CD4-positive, alpha-beta T cell treated with Interferon alpha-2 for 1 hour (primary cell): ENCODE results near the gene TMX4.
A peak's percentile ranks its signal among the peaks of the same experiment; 100 is the strongest.

Experiments used
- DNase-seq, 2 donors: peaks; one replicate each; pipeline ENCODE4 v3.0.0-alpha.2; 2020 to 2022

TMX4 gene

DNA sequence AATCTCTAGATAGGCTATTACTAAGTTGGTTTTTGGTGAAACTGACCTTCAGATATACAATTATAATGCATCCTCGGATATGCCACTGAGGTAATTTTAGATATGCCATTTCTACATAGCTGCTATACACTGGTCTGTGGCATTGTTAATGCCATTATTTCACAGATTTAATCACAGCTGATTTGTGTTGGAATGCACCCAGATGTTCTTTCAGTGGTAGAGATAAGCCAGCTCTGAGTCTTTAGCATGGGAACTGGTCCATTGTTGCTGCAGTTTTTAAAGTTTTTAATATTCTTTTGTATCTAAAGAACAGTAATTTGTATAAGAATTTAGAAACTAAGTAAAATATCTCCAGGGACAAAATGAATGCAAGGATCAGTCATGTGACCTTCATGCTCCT is 6.8 kb downstream of the TMX4 start:
- DNase-seq: no peak

DNA sequence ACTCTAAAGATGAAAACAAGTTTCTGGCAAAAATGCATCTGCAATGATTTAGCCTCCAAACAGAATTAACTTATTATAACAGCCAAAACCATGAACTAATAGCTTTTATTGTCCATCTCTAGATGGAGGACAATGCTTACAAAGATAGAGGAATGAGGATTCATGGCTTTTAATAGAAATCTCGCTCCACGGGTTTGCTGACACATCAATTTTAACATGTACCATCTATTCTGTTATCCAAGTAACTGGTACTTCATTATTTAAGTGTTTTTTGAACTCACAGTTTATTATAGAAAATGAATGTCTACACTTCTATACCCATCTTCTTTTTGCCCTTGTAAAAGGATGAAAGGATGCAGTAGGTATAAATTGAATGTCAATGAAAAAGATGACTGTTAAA is 10.8 kb downstream of the TMX4 start:
- DNase-seq: no peak

DNA sequence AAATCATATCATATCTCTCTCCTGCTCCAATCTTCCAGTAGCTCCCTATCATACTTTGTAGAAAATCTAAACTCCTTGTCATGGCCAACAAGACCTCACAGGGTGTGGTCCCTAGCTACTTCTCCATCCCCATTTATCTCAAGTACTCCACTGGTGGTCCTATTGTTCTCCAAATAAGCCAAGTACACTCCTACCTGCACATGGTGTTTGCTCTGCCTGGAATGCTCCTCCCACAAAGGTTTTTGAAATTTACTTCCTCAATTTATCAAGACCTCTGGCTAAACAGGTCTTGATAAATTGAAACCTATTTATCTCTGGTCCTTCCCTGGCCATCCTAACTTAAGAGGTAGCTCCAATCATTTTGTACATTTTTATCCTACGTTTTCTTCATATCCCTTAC is 12.1 kb downstream of the TMX4 start:
- DNase-seq: no peak

DNA sequence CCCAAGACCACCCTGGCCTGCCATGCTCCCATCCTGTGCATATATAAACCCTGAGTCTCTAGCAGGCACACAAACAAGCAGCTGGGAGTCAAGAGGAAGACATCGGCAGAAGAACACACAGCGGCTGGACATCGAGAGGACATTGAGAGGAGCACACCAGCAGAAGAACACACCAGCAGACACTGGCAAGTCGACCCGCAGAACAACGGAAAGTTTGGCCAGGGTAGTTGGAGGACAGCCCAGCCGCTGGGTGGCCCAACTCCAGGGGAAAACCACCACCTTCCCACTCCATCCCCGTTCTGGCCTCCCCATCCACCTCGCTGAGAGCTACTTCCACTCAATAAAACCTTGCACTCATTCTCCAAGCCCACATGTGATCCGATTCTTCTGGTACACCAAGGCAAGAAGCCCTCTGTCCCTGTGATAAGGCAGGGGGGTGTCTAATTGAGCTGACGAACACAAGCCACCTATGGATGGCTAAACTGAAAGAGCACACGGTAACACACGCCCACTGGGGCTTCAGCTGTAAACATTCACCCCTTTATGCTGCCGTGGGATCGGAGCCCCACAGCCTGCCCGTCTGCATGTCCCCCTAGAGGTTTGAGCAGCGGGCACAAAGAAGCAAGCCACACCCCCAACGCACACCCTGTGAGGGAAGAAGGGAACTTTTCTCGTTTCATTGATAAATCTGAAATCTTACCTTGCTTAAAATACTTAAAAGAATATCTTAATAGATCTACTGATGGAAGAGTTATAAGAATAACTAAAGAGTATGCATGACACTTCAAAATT is 13.8 kb downstream of the TMX4 start:
- DNase-seq: no peak

DNA sequence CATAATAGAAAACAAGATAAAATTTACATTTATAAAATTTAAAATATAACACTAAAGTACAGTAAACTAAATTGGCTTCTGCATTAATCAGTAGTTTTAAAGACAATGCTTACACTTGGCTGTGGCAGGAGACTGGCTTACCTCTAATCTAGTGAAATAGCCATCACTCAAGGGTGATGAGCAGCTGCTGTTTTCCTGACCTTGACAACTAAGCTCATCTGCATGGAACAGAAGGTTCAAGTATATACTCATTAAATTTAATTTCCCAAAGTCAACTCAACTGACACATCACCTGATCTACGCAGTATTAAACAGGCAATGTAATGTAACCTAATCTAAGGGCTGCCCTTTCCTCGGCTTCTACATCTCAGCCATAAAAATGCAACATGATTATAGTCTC is 14.5 kb downstream of the TMX4 start:
- no peak for DNase-seq

DNA sequence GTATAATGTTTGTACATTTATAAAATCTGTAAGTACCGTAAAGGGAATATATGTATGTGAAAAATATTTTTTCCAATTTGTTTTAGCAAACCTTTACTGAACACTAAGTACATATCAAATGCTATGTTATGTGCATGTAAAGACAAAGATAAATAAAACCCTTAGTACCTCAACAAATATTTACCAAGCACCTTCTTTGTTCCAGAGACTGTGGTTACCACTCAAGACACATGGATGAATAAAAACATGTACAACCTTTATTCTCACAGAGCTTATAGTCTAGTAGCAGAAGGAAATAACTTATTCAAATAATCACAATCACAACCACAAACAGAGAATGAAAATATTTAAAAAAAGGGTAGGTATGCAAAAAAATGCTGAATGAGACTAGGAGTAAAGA is 17.5 kb downstream of the TMX4 start:
- no peak for DNase-seq

DNA sequence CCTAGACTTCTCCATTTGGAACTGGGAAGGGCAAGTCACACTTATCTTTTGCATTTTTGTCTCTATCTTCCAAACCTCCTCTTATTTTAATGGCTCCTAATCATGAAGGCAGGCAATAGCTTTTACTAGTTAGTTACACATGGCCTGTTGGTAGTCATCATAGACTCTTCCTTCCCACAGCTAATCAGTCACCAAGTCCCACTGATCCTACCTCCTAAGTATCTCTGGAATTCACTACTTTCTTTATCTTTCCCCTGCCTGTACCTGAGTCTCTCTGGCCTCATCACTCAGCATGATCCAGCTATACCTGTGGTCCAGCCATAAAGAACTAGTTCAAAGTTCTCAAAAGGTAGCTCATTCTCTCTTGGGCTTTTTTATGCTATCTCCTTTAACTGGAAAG is 18.8 kb downstream of the TMX4 start:
- DNase-seq: no peak

DNA sequence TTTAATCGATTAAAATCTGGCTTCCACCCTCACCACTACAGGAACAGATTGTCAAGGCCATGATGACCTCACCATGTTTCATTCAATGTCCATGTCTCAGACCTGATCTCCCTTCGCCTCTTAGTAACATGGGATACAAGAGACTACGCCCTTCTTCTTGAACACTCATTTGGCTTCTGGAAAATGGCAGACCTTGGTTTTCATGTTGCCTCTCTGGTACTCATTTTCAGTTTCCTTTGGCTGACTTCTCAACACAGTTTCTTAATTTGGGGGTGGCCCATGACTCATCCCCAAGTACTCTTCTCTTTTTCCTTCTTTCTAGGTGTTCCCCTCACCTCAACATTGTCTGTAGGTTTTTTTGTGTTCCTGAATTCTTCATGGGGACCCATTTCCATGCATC is 22.7 kb downstream of the TMX4 start:
- no peak for DNase-seq

DNA sequence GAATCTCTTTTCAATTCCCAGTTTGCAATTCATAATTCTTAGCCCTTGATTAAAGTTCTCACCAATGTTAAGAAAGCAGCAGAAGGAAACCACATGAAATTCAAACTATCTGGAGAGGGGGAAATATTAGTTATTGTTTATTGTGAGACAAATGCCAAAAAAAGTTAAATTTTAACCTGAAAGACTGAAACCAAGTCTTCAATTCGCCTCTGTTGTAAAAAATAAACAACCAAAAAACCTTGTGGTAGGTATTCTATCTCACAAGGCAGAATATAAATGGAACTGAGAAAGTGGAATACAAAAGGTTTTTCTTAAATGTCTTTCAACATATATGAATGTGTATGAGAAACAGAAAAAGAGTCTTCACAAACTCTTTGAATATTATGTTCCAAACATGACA is 24.8 kb downstream of the TMX4 start:
- DNase-seq: no peak

DNA sequence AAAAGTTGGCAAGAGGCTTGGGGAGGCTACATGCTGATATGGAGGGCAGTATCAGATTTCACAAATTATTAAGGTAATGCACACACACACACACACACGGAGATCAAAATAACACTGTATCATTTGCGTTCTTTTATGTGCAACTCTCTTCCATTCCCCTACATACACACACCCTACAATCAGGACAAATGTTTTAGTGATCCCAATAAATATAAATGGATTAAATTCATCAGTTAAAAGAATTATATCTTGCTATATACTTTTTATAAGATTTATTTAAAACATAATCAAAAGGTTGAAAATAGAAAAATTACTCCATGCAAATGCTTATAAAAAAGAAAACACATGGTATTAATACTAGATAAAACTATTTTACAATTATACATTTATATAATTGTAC is 25.9 kb downstream of the TMX4 start:
- no peak for DNase-seq

DNA sequence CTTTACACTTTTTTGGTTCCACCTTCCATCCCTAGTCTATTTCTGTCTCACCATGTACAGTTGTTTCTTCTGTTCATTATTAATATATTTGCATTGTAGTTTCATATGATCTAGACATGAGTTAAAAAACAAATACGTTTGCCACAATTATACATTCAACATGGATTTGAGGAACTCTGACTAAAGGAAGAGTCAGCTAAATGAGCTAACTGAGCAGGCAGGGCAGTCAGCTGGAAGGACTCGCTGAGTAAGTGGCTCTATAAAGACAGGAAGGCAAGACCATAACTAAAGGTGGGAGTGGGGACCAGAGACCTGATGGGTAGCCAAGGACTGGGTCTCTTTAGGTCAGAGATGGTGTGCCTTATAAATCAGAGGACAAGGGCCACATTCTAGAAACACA is 26.3 kb downstream of the TMX4 start:
- DNase-seq: no peak

DNA sequence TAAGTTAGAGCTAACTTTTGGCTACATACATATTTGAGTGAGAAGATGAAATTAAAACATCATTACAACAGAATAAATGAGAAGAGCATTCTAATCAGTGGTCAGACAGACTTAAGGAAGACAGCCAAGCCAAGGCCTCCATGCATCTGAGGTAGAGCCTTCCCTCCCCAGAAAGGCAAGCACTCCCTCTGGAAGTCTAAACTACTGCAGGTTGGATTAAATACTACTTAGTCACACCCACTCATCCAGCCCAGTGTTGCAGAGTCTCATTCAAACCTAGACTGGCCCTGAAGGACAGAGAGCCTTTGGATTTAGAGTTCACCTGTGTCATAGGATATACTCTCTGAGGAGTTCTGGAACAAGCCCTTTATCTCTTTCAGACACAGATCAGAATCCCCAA is 29.2 kb downstream of the TMX4 start:
- no peak for DNase-seq

DNA sequence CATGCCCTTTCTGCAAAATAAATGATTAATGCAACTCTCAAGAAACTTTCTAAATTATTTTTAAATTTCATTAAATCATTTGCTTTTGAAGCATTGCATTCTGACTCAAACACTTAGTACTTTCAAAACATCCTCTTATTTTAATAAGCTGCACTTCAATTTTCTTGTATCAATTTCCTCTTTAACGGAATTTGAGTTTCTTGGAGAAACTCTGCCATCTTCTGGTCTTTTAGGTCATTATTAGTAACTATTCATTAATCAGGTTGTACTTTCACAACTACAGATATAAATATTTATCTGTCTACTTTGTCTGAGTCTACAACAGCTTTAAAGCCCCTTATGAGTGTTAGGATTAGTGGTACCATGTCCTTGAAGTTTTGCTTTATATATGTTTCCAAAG is 30.2 kb downstream of the TMX4 start:
- DNase-seq: no peak

DNA sequence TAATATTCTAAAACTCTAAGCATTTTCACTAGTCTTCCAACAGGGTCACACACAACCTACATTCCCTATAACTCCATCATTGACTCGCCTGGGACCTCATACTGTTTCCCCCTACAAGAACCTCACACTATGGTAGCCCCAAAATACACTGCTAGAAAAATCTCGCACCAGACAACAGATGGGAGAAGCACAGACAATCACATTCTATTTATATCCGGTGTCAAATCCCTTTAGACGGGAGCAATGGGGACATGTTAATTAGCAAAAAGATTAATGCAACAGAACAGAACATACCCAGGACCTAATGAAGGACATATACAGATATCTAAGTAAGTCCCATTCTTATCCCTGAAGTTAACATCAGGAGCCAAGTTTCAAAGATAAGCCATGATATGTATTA is 33.6 kb downstream of the TMX4 start:
- no peak for DNase-seq

DNA sequence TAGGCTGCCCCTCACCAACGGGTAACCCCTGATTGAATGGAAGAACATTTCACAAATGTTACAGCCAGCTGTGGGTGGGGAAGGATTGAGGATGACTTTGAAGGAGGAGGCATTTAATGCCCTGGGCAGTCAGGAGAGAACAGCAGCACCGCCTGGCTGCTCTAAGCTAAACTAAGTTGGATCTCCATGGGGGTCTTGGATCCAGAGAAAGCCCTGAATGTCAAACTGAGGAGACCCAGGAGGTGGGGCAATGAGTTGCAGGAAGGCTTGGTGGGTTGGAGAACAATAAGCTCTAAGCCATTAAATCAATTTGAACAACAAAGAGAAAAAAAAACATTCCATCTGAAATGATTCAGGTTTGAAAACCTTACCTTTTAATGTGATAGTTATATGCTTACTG is 35.4 kb downstream of the TMX4 start:
- no peak for DNase-seq

DNA sequence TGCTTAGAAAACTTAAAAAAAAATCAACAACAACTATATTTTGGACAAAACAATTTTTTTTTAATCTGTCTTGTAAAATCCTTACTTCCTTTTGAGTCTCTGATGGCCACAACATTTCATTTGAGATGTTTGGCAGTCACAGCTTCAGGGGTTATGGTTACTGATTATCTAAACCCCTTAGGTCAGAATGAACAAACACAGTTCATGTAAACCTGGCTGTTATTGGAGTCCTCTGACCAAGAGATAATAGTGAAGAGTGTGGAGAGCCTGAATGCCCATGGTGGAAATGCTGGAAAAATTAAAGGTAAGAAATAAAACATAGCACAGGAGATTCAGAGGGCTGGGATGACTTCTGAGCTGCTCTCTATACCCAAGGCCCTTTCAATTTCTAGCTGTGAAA is 38.2 kb downstream of the TMX4 start:
- DNase-seq: no peak

DNA sequence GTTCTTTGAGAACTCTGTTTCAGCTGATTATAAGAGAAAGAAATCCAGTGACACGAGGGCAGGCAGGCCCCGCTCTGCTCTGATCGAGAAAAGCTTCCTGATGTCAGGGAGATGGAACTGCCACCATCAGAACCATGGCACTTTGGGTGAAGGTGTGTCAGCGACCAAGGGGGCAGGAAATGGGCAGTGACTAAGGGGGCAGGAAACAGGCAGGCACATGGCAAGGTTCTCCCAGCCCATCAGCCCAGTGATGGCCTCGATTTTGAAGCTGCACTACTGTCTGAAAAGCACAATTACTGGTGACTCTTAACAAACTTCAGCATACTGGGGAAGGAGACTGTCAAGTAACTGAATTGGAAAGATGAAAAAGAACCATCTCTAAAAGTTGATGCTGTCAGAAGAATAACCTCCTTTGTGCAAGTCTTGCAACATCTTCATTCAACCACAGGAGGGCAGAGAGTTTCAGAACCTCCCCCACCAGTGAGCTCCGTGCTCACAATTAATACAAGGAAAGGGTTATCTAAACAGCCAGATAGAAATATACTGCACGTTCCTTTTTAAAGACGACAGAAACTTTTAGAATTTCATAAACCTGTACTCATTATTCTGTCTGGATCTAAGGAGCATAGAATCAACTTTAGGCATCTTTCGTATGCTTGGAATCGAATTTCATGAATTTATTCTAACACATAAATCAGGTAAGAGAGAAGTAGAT is 39.1 kb downstream of the TMX4 start:
- peak in 1 of 2 donors; percentile 31 for DNase-seq

DNA sequence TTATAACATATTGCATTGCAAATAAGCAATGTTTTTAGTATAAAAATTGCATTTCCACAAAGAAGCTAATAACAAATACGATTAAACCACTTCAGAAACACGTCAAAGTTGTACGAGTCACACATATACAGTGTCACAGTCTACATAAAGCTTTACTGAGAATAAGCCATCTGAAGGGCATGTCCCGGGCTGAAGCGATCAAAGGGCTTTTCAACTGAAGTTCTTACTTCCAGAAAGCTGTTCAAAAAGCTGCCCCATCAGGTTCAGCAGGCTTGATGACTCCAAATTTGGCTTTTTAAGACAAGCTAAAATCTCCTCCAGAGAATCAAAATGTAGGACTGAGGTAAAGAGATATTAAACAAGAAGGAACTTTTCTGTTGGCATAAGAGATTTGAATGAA is 41.9 kb downstream of the TMX4 start:
- no peak for DNase-seq

DNA sequence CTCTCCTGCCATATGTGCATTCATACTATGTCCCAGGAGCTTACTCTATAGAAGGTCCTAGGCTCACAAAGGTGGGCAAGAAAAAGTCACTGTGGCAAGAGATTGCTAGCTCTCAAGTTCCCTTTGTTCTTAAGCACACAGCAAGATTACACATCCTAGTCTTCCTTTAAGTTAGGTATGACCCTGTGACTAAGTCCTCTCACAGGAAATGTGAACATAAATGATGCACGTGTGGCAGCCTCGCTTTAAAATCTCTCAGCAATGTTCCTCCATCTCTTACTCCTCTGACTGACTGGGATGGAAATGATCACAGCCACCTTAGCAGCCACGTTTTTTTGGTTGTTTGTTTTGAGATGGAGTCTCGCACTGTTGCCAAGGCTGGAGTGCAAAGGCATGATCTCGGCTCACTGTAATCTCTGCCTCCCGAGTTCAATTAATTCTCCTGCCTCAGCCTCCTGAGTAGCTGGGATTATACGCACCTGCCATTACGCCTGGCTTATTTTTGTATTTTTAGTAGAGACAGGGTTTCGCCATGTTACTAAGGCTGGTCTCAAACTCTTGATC is 43.6 kb downstream of the TMX4 start:
- no peak for DNase-seq

DNA sequence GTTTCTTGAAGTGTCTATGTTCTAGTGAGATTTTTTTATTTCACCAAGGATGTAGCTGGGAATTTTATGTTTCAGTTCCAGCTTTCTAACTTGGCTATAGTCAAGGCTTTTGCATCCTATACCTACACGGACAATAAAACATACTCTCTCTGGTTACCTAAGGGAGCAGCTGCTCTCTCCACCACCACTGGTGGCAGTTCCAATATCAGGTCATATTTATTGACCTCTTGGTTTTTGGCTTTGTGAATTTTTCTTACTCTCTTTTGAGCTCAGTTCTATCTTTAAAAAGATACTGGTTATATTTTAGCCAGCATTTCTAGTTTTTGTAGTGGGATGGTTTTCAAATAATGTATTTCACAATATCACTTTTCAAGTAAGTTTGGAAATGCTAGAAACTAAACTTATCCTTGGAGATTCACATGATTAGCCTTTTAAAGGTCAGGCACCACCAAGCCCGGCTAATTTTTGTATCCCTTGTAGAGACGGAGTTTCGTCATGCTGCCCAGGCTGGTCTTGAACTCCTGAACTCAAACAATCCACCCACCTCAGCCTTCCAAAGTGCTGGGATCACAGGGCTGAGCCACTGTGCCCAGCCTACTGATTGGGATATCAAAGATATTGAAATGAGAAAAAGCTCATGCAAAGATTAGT is 44.7 kb downstream of the TMX4 start:
- no peak for DNase-seq

DNA sequence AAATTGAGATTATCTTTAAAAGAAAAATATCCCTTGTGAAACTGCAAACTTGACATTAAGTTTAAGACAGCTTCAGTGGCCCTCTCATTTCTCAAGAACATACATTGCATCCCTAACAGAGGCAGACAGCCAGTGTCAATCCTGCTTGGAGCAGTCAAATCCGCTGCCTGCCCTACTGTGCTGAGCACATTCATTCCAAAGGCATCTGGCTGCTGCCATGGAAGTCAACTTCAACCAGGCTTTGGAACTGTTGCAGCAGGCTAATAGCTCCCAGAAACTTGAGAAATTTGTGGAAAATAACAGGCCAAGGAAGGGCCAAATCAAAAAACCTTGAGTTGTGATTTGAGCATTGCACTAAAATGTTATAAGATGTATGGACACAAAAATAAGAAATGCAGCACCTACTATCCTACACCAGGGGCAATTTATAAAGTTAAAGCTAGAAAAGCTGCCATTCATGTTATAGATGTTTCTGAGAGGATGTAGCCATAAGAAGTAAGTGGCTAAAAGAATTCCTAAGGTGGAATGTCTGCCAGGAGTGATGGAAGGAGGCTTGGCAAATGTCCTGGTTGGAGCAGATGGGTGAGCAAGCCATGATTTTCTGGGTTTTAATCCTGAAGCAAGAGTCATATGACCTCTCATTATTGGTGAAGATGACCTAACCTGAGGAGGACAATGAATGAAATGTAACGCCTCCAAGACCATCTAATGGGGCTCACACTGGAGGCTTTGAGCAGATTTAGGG is 47.9 kb downstream of the TMX4 start:
- no peak for DNase-seq

DNA sequence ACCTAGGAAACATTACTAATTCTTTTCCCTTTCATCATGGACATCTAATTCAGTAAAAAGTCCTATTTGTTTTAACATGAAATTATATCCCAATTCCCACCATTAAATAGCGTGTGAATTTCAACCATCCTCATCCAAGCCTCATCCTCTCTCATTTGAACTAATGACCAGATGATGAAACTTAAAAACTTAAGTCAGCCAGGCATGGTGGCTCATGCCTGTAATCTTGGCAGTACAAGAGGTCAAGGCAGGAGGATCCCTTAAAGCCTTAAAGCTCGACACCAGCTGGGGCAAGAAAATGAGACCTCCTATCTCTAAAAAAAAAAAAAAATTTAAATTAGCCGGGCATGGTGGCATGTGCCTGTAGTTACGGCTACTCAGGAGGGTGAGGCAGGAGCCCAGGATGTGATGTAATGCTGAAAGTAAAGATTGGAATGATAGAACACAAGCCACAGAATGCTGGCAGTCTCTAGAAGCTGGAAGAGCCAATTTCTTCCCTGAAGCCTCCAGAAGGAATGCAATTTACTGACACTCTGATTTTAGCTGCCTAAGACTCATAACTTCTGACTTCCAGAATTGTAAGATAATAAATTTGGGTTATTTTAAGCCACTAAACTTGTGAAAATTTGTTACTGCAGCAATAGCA is 52.2 kb downstream of the TMX4 start:
- no peak for DNase-seq

DNA sequence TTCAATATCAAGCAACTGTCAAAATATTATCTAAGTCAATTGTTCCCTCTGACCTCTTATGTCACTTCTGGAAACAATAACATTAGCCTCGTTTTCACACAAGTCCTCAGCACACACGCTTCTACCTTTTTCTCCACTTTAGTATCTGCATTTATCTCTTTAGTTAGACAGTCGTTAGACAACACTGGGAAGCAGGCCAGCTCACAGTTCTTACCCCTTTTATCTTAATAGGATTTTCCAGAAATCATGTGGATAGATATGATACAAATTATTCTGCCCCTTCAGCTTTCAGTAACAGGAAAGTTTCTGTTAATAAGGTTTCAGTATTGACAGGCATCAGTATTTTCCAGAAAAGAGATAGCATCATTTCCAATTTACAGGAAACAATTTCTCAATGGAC is 53.4 kb downstream of the TMX4 start:
- no peak for DNase-seq
